Activated B cell treated with CpG ODN at 0.5 μM for 24 hours (primary cell): ENCODE data around the gene SBSN. TPM values are rescaled to one million over a fixed set of nuclear protein-coding genes. Genes with fewer than 3 reads are reported as not detected.
"Not testable (repeated sequence)": the region's sequence is repeated elsewhere in the genome, so short reads cannot be mapped to it uniquely, and the experiment has no call there.

Experiments
- ATAC-seq: fragments of 200-7000 bp; cut with Tn5 transposase; one replicate; pipeline ENCODE4 v1.10.0; 2021; ENCODE audit warnings: low read depth, mild to moderate bottlenecking, moderate library complexity
- CTCF ChIA-PET: fragments of 350-600 bp; sonication (Branson Sonifier 250); formaldehyde crosslinking; loops from one replicate; lab custom pipeline; 2021; ENCODE audit warnings: antibody characterized with exemption; lab: Charles Lee
- POLR2A ChIA-PET: fragments of 350-600 bp; sonication (Branson Sonifier 250); formaldehyde crosslinking; loops from one replicate; lab custom pipeline; 2021; ENCODE audit warnings: antibody characterized with exemption; lab: Charles Lee
- DNase-seq: peaks from one replicate; pipeline ENCODE4 v3.0.0; 2022
- H3K27ac Mint-ChIP-seq: one replicate; pipeline ENCODE4 v1.8.0; 2020; ENCODE audit warnings: mixed read lengths
- H3K27me3 Mint-ChIP-seq: one replicate; pipeline ENCODE4 v1.8.0; 2021; ENCODE audit warnings: mixed read lengths
- H3K36me3 Mint-ChIP-seq: one replicate; pipeline ENCODE4 v1.8.0; 2021; ENCODE audit warnings: low read depth, mixed read lengths
- H3K4me1 Mint-ChIP-seq: one replicate; pipeline ENCODE4 v1.8.0; 2021; ENCODE audit warnings: mixed read lengths
- H3K4me3 Mint-ChIP-seq: one replicate; pipeline ENCODE4 v1.8.0; 2020; ENCODE audit warnings: mild to moderate bottlenecking, mixed read lengths
- H3K9me3 Mint-ChIP-seq: one replicate; pipeline ENCODE4 v1.8.0; 2020; ENCODE audit warnings: mixed read lengths
- intact Hi-C: fragments of 100-400 bp; cut with micrococcal nuclease; formaldehyde crosslinking; loops from one replicate; pipeline ENCODE4 v1.15.1; 2024
- total RNA-seq: library from RNA; stranded (reverse); gene quantifications from 2 replicates; pipeline ENCODE4 v1.2.3, GENCODE V29; 2022
- TF ChIP-seq, protein P1 (sequence below): fragments of 200-600 bp; IDR thresholded peaks from one replicate; pipeline ENCODE4 v1.8.0; 2022; ENCODE audit warnings: antibody characterized with exemption, mild to moderate bottlenecking

SBSN gene
- total RNA-seq, 1 donor from 2014 or later = not detected

DNA sequence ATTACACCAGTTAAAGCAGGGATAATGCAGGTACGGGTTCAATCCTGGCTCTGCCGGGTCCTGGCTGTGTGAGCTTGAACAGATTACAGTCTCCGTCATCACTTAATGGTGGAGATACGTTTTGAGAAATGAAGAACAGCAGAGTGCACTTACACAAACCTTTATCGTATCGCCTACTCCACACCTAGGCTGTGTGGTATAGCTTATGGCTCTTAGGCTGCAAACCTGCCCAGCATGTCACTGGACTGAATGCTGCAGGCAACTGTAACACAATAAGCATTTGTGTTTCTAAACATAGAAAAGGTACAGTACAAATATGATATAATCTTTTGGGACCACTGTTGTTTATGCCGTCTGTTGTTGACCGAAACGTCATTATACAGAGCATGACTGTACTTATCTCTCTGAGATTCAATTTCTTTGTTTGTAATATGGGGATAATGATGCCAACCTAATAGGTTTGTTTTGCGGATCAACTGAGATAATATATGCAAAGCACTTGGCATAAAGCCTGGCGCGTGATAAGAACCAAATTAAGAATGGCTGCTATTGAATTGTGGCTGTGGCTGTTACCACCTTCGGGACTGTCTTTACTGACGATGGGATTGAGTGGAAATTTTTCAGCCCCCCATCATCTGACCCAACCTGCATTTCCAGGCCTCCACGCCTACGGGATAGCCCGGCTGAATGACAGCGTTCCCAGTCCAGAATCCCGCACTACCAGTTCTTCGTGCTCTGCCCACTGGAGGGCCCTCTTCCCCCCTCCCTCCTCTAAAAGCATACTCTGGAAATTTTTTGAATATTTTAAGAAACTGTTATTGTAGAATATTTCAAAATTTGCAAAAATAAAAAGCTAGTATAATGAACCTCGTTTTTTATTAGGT is 49.1 kb downstream of the SBSN start:
- Mint-ChIP-seq H3K27ac (no peak overlapping the region), H3K27me3 (peaks cover 5% of the 10 kb centered on the region), H3K4me3 (no peak overlapping the region), H3K4me1 (peaks cover 5% of the 10 kb centered on the region), H3K36me3 (no peaks in the 10 kb centered on the region), H3K9me3 (no peaks in the 10 kb centered on the region)
- intact Hi-C loops = no loop called here
- TF ChIP-seq, protein P1, sequence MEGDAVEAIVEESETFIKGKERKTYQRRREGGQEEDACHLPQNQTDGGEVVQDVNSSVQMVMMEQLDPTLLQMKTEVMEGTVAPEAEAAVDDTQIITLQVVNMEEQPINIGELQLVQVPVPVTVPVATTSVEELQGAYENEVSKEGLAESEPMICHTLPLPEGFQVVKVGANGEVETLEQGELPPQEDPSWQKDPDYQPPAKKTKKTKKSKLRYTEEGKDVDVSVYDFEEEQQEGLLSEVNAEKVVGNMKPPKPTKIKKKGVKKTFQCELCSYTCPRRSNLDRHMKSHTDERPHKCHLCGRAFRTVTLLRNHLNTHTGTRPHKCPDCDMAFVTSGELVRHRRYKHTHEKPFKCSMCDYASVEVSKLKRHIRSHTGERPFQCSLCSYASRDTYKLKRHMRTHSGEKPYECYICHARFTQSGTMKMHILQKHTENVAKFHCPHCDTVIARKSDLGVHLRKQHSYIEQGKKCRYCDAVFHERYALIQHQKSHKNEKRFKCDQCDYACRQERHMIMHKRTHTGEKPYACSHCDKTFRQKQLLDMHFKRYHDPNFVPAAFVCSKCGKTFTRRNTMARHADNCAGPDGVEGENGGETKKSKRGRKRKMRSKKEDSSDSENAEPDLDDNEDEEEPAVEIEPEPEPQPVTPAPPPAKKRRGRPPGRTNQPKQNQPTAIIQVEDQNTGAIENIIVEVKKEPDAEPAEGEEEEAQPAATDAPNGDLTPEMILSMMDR = no peak
- no peak for DNase-seq
- ChIA-PET POLR2A (no interaction called here), CTCF (interaction anchor here (0.9 to 1.2 kb wide), 2 partner anchors 11 to 125 kb away, joined by 3 read pairs; no protein-coding TSS in a partner anchor)
- ATAC-seq = no peak

DNA sequence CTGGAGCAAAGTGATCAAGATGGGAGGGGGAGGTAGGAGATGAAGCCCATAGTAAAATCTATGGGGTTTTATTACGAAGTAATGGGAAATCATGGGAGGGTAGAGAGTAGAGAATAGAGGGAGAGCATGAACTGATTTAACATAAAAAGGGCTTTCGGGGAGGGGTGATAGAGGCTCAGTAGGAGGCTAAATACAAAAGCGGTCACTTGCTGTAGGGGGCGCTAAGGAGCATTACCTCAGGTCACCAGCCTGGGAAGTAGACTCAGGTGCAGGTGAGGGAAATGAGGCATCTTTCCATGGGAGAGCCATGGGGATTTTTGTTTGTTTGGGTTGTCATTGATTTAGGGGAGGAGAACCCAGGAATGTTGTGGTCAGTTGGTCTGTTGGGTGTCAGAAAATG is 52.0 kb downstream of the SBSN start:
- intact Hi-C loops = no loop called here

DNA sequence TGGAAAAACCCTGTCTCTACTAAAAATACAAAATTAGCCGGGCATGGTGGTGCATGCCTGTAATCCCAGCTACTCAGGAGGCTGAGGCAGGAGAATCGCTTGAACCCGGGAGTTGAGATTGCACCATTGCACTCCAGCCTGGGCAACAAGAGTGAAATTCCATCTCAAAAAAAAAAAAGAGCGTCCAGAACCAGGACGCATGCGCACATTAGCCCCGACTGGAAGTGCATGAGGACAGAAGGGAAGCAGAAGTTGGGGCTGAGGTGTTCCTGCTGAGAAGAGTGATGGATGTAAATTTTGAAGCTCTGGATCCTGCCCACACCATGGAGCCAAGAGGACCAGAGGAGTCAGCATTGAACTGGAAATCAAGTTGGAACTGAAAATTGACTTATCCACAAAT is 53.5 kb downstream of the SBSN start:
- intact Hi-C loops, ATAC-seq, H3K27me3 Mint-ChIP-seq, DNase-seq, H3K27ac Mint-ChIP-seq, H3K4me1 Mint-ChIP-seq, H3K9me3 Mint-ChIP-seq, H3K4me3 Mint-ChIP-seq, H3K36me3 Mint-ChIP-seq: not testable (repeated sequence)
- ChIA-PET POLR2A (interaction anchor here (0.6 kb wide), 1 partner anchor 30 kb away, joined by 3 read pairs; no protein-coding TSS in a partner anchor), CTCF (interaction anchor here (1.7 kb wide), 1 partner anchor 21 kb away, joined by 4 read pairs; no protein-coding TSS in a partner anchor)

More for the DNA sequence above, 52.0 kb downstream of the SBSN start:
- no peak overlapping the region for H3K4me3 Mint-ChIP-seq
- no peaks in the 10 kb centered on the region for H3K36me3 Mint-ChIP-seq
- ChIA-PET POLR2A (no interaction called here), CTCF (no interaction called here)
- TF ChIP-seq, protein P1 = no peak
- DNase-seq (no peak), ATAC-seq (no peak)
- no peaks in the 10 kb centered on the region for H3K9me3 Mint-ChIP-seq
- H3K4me1 Mint-ChIP-seq = no peaks in the 10 kb centered on the region
- H3K27ac Mint-ChIP-seq = no peak overlapping the region
- peaks cover 5% of the 10 kb centered on the region for H3K27me3 Mint-ChIP-seq

DNA sequence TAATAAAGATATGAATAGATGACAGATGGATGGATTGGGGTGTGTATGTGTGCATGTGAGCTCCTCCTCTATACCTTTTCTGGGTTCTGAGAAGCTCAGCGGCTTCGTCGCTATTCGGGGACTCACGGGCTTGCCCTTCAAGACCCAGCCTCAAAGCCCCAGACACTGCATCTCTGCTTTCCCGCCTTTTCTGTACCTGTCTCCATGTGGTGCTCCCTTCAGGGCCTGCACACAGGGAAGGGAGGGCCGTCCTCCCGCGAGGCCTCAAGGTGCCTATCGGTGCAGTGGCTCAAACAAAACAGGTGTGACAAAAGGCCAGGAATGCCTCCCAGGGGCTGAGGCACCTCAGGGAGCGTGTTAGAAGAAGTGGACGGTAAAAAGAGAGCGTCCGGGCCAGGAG is 54.0 kb downstream of the SBSN start:
- no peak overlapping the region for H3K4me3 Mint-ChIP-seq
- ChIA-PET CTCF (interaction anchor here (1.7 kb wide), 1 partner anchor 21 kb away, joined by 4 read pairs; no protein-coding TSS in a partner anchor), POLR2A (no interaction called here)
- intact Hi-C loops = no loop called here
- TF ChIP-seq, protein P1 = no peak
- no peaks in the 10 kb centered on the region for H3K36me3 Mint-ChIP-seq
- no peaks in the 10 kb centered on the region for H3K9me3 Mint-ChIP-seq
- H3K4me1 Mint-ChIP-seq = no peaks in the 10 kb centered on the region
- ATAC-seq (no peak), DNase-seq (no peak)
- H3K27ac Mint-ChIP-seq = no peak overlapping the region
- H3K27me3 Mint-ChIP-seq = peaks cover 5% of the 10 kb centered on the region

Other genes with a start within 250 kb of the SBSN start
- 1.3 and 2.2 TPM in 2 replicates for gene HAMP, start 245.8 kb downstream of the SBSN start, total RNA-seq
- 0.22 and 0.31 TPM in 2 replicates for gene MAG, start 236.2 kb downstream of the SBSN start, total RNA-seq
- 920 and 1,096 TPM in 2 replicates for gene CD22, start 199.1 kb downstream of the SBSN start, total RNA-seq
- 5.1 and 6.0 TPM in 2 replicates for gene FFAR1, start 180.4 kb downstream of the SBSN start, total RNA-seq
- 0.16 TPM in 1 of 2 replicates, not detected in the other for gene FFAR3, start 169.9 kb downstream of the SBSN start, total RNA-seq
- not detected in 2 replicates for gene GPR42, start 157.2 kb downstream of the SBSN start, total RNA-seq
- gene FFAR2, start 80.1 kb downstream of the SBSN start, total RNA-seq = not detected in 2 replicates
- gene KRTDAP, start 37.8 kb downstream of the SBSN start, total RNA-seq = not detected in 2 replicates
- 1.5 and 1.7 TPM in 2 replicates for gene DMKN, start 14.7 kb downstream of the SBSN start, total RNA-seq
- not detected in 2 replicates for gene GAPDHS, start 5.1 kb upstream of the SBSN start, total RNA-seq
- 46.9 and 55.3 TPM in 2 replicates for gene TMEM147, start 17.3 kb upstream of the SBSN start, total RNA-seq
- gene ATP4A, start 35.3 kb upstream of the SBSN start, total RNA-seq = not detected in 2 replicates
- gene PMIS2, start 57.9 kb upstream of the SBSN start, total RNA-seq = not detected in 2 replicates
- 31.5 and 36.1 TPM in 2 replicates for gene HAUS5, start 84.4 kb upstream of the SBSN start, total RNA-seq
- 73.6 and 76.1 TPM in 2 replicates for gene RBM42, start 100.7 kb upstream of the SBSN start, total RNA-seq
- 0.32 TPM in 1 of 2 replicates, not detected in the other for gene ETV2, start 113.4 kb upstream of the SBSN start, total RNA-seq
- 334 and 401 TPM in 2 replicates for gene COX6B1, start 120.0 kb upstream of the SBSN start, total RNA-seq
- gene UPK1A, start 138.2 kb upstream of the SBSN start, total RNA-seq = not detected in 2 replicates
- gene ZBTB32, start 176.2 kb upstream of the SBSN start, total RNA-seq = 16.4 and 21.4 TPM in 2 replicates
- gene KMT2B, start 189.7 kb upstream of the SBSN start, total RNA-seq = 65.6 and 65.8 TPM in 2 replicates
- gene IGFLR1, start 214.1 kb upstream of the SBSN start, total RNA-seq = 130 and 133 TPM in 2 replicates
- 41.0 and 46.1 TPM in 2 replicates for gene U2AF1L4, start 217.1 kb upstream of the SBSN start, total RNA-seq
- 45.0 and 45.6 TPM in 2 replicates for gene PSENEN, start 217.3 kb upstream of the SBSN start, total RNA-seq
- gene LIN37, start 220.3 kb upstream of the SBSN start, total RNA-seq = 12.2 and 14.3 TPM in 2 replicates
- gene HSPB6, start 228.7 kb upstream of the SBSN start, total RNA-seq = not detected in 2 replicates
- 43.7 and 60.5 TPM in 2 replicates for gene PROSER3, start 229.9 kb upstream of the SBSN start, total RNA-seq
- gene ARHGAP33, start 247.3 kb upstream of the SBSN start, total RNA-seq = 9.3 and 15.0 TPM in 2 replicates